GM18519 (cell line): ENCODE measurements around the gene KIAA1217.

Experiments
- ATAC-seq: cut with Tn5 transposase; IDR thresholded peaks from one replicate; pipeline ENCODE4 v1.9.1; 2021; ENCODE audit warnings: mild to moderate bottlenecking, moderate library complexity; ENCODE audit not compliant: unreplicated experiment, low FRiP score

KIAA1217 gene

GRCh38 chr10:24240041-24240751 lies 31.3 kb downstream of the KIAA1217 start:
- no peak for ATAC-seq

DNA sequence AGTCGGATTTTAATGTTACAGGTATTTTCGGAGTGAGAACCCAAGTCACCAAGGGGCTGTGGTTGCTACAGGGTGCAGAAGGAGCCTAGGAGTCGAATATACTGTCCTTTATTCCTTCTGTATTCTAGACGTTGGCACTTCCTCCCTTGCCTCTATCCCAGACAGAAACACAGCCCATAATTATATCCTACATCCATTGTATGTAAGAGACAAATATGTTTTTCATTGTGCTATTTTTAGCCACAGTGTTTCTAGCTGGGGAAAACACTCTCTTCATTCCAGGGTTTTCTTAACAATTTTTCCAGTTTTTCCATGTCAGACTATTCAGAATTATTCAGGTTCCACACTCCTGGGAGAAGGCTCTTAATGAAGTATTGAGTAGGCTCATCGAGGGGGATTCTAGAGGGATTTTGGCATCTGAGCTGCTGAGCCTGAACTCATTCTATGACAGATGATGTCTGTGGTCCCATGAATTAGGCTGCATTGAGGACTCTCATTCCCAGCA lies 32.6 kb downstream of the KIAA1217 start:
- no peak for ATAC-seq

- no peak for ATAC-seq
These were observed 33.6 kb downstream of the KIAA1217 start for GRCh38 chr10:24242562-24242961.

- no peak for ATAC-seq
These were observed 37.4 kb downstream of the KIAA1217 start for GRCh38 chr10:24246365-24246764.

DNA sequence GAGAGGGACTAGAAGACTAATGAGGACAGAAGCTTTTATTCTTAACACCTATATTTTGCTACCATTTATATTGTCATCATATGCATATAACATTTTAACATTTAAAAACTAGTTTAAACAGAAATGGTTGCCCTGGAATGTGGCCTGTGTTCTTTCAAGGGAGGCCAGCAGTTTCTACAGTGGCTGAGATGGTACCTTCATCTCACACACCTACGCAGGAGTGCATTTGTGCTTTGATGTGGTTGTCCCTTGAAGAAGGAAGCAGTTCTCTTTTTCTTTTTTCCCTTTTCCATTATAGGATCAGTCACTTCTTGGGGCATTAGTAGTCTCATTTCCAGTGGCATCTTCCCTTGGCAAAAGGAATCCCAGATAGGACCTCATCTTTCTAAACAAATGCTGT lies 38.9 kb downstream of the KIAA1217 start:
- no peak for ATAC-seq

- no peak for ATAC-seq
These were observed 41.0 kb downstream of the KIAA1217 start for GRCh38 chr10:24249829-24250415.

- no peak for ATAC-seq
These were observed 42.6 kb downstream of the KIAA1217 start for GRCh38 chr10:24251547-24251946.

GRCh38 chr10:24254180-24254579 lies 45.2 kb downstream of the KIAA1217 start:
- ATAC-seq, result no peak

DNA sequence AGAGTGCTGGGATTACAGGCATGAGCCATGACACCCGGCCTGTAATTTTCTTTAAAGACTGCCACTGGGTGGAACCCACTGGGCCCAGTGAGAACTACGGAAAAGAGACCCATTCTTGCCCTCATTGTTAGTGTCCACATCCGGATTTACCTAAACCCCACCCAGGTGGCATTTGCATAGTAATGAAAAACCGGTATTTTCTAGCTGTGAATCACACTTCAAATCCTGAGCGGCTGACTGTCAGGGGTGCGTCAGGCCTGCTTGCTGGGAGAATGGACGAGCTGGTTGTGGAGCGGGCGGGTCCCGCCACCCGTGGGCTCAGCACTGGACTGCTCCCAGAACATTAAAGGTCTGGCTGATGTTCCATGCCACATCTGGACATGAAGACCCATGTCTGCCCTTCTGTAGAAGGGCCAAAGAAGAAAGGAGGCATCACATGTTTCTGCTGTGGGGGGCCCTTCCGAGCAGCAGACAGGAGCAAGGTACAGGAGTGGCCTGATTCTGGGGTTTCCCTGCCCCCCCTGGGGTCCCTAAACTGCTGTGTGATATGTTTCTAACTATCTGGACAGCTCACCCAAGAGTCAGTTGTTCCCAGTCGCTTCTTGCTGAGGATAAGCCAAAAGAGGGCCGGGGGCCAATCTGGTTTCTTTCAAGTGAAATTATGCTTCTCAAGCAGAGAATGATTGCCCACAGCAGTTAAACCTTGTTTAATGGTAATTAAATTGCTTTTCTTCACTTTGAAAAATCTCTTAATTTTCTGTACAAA lies 46.4 kb downstream of the KIAA1217 start:
- no peak for ATAC-seq

GRCh38 chr10:24255881-24256311 lies 47.0 kb downstream of the KIAA1217 start:
- no peak for ATAC-seq

GRCh38 chr10:24256619-24257107 lies 47.7 kb downstream of the KIAA1217 start:
- ATAC-seq, result no peak

GRCh38 chr10:24257588-24257987 lies 48.6 kb downstream of the KIAA1217 start:
- ATAC-seq, result no peak

- no peak for ATAC-seq
These were observed 50.6 kb downstream of the KIAA1217 start for GRCh38 chr10:24259365-24260130.

- ATAC-seq, result no peak
These were observed 52.7 kb downstream of the KIAA1217 start for GRCh38 chr10:24261627-24262026.

- no peak for ATAC-seq
These were observed 54.1 kb downstream of the KIAA1217 start for GRCh38 chr10:24262929-24263590.

DNA sequence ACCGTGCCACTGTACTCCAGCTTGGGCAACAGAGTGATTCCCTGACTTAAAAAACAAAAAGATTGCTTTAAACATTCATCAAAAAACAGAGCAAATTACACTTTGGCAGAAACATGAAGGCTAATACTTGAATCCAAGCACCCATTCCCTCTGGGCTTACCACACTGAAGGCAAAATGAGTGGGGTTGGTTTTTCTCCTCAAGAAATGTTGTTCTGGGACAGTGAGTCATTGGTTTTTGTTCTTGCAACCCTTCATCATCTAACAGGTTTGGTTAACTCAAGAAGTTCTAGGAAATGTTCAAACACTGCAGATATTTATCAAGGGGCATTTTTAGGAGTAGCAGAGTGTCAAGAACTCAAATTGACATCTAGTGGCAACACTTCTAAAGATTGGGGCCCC lies 60.5 kb downstream of the KIAA1217 start:
- ATAC-seq, result no peak

DNA sequence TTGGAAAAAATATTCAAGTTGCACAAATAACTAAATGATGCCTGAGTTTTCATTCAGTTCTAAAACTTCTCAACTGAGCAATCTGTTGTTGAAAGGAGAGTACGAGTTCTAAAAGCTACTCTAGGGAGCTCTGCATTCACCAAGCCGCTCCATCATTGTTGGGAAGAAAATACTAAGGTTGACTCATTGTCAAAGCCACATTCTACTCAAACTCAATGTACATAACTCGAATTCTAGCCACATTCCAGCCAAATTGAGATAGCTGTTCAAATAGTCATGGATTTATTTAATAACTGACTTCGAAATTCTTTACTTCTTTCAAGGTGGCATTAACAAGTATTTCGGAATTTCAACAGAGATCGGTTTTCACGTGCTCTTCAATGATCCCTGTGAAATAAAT lies 63.4 kb downstream of the KIAA1217 start:
- no peak for ATAC-seq

- no peak for ATAC-seq
These were observed 68.3 kb downstream of the KIAA1217 start for GRCh38 chr10:24277277-24277676.

GRCh38 chr10:24277771-24278170 lies 68.8 kb downstream of the KIAA1217 start:
- no peak for ATAC-seq
